HL-60 (cell line): ENCODE data around the gene MAP1LC3A.

Experiments used
- DNase-seq, 2 experiments: peaks; one replicate each; pipeline ENCODE4 v3.0.0-alpha.2; 2010 to 2020; ENCODE audit warnings: low read depth in 1 of 2, low spot score in 1 of 2
- H3K27ac ChIP-seq: fragments of 250-450 bp; sonication (Bioruptor Pico); replicated peaks from 2 replicates; pipeline ENCODE4 v1.5.1; 2020; ENCODE audit warnings: mild to moderate bottlenecking, moderate library complexity
- H3K27me3 ChIP-seq: fragments of 250-450 bp; sonication (Bioruptor Pico); 2 replicates; pipeline ENCODE4 v1.5.1; 2021; ENCODE audit warnings: mild to moderate bottlenecking, moderate library complexity; ENCODE audit not compliant: insufficient read depth, poor library complexity, severe bottlenecking
- H3K4me3 ChIP-seq: replicated peaks from 2 replicates; pipeline ENCODE4 v1.5.1; 2011; ENCODE audit warnings: mild to moderate bottlenecking, control low read depth, low read length; ENCODE audit not compliant: insufficient read depth
- CTCF ChIP-seq: IDR thresholded peaks from one replicate; pipeline ENCODE4 v1.5.1; 2011; ENCODE audit warnings: low read length, control low read depth, inconsistent platforms; ENCODE audit not compliant: insufficient read depth
- GABPA ChIP-seq: IDR thresholded peaks from 2 replicates; pipeline ENCODE4 v1.6.1; 2012; ENCODE audit warnings: low read depth
- POLR2AphosphoS5 ChIP-seq: IDR thresholded peaks from 2 replicates; pipeline ENCODE4 v1.6.1; 2012; ENCODE audit warnings: low read depth
- REST ChIP-seq: IDR thresholded peaks from 2 replicates; pipeline ENCODE4 v1.6.1; 2012; ENCODE audit warnings: low read depth; ENCODE audit not compliant: insufficient replicate concordance
- SPI1 ChIP-seq: IDR thresholded peaks from 2 replicates; pipeline ENCODE4 v1.6.1; 2012; ENCODE audit warnings: low read depth, mild to moderate bottlenecking, borderline replicate concordance
- long read RNA-seq: library from polyadenylated mRNA; unstranded; transcript quantifications from one replicate; pipeline ENCODE4 v2.0.0, GENCODE V29; 2020

The MAP1LC3A gene
- long read RNA-seq: 0 reads

GRCh38 chr20:34558320-34559218 is at the start of gene MAP1LC3A:
Gene MAP1LC3A (plus strand): TSS chr20:34558718. CDS start chr20:34558869, 151 bp downstream.
- TF ChIP-seq SPI1: no peak
- no peak for TF ChIP-seq CTCF
- no peak for TF ChIP-seq REST
- TF ChIP-seq GABPA: no peak
- no peak within 1 kb of the TSS for H3K27ac ChIP-seq
- no peaks in the 10 kb centered on the region for H3K27me3 ChIP-seq
- H3K4me3 ChIP-seq: peak within 1 kb of the TSS; percentile 21
- DNase-seq: peak; percentile 8 to 48

DNA sequence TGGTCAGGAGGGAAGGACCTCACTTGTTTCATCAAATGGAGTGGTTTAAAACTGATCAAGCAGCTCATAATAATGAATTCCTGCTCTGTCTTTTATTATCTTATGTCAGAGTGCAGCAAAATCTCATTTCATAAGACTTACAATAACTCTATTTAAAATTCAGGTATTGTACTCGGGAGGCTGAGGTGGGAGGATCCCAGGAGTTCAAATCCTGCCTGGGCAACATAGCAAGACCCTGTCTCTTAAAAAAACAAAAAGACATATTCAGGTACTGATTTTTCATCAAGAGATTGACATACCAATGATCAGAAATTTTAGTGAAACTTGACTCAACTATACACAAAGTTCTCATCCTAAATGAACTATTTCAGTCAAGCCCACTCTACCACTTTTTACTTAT is 47.9 kb upstream of the MAP1LC3A start:
- no peak for DNase-seq
- no peaks in the 10 kb centered on the region for H3K27me3 ChIP-seq
- no peak for TF ChIP-seq SPI1
- no peak for TF ChIP-seq REST
- no peak for TF ChIP-seq CTCF
- TF ChIP-seq POLR2AphosphoS5: no peak
- TF ChIP-seq GABPA: no peak
- H3K27ac ChIP-seq: no peak overlapping the region
- H3K4me3 ChIP-seq: no peak overlapping the region

DNA sequence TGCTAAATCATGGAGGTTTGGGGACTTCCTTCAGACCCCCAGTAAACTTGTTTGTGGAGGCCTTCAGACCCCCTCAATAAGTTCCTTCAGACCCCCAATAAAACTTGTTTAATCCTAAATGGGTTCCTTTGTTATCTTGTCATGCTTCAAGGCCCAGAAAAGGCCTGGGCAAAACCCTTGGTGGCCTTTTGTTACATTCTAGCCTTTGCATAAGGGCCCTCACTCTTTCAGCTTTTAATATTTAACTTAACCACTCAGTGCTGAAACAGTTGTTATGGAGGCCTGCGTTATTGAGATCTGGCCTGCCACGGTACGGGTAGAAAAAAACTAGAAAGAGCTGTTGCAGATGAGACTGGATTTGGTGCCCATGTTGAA is 46.6 kb upstream of the MAP1LC3A start:
- H3K27ac ChIP-seq: no peak overlapping the region
- H3K4me3 ChIP-seq: no peak overlapping the region
- H3K27me3 ChIP-seq: no peaks in the 10 kb centered on the region
- TF ChIP-seq REST (no peak), SPI1 (no peak), CTCF (no peak), POLR2AphosphoS5 (no peak), GABPA (no peak)
- no peak for DNase-seq
